Measurements from ENCODE around the gene UBE2D2. TPM values are rescaled to one million over a fixed set of nuclear protein-coding genes. Genes with fewer than 3 reads are reported as not detected.
"Not testable (repeated sequence)": the region's sequence is repeated elsewhere in the genome, so short reads cannot be mapped to it uniquely, and the experiment has no call there.

The UBE2D2 gene
- total and polyA plus RNA-seq, 4 experiments from 2014 or later, result 160 to 411 (median 255) TPM

GRCh38 chr5:139527090-139527470, 34.1 kb upstream of the UBE2D2 start:
- H3K9me3 ChIP-seq (ENCODE audit: control insufficient read depth in 1 of 2, low read length in 2 of 2); H3K36me3 Mint-ChIP-seq; H3K27me3 Mint-ChIP-seq; CTCF ChIA-PET (ENCODE audit: partially characterized antibody); H3K36me3 ChIP-seq (ENCODE audit: insufficient read depth, low read length); DNase-seq; POLR2A ChIA-PET (ENCODE audit: partially characterized antibody); H3K27ac ChIP-seq (ENCODE audit: low read depth, low read length); H3K4me3 ChIP-seq (ENCODE audit: low read length in 2 of 2); H3K27me3 ChIP-seq (ENCODE audit: insufficient read depth, low read length); intact Hi-C loops (cut with micrococcal nuclease); H3K4me1 ChIP-seq (ENCODE audit: insufficient read depth, low read length); H3K27ac Mint-ChIP-seq; H3K4me1 Mint-ChIP-seq; H3K4me3 Mint-ChIP-seq: not testable (repeated sequence)
- H3K9me3 Mint-ChIP-seq, result peaks cover 0 to 15% (median 9%) of the 10 kb centered on the region in 8 donors

- H3K36me3 Mint-ChIP-seq; H3K4me3 Mint-ChIP-seq; H3K27ac ChIP-seq (ENCODE audit: low read depth, low read length); H3K36me3 ChIP-seq (ENCODE audit: insufficient read depth, low read length); H3K27ac Mint-ChIP-seq; intact Hi-C loops (cut with micrococcal nuclease); POLR2A ChIA-PET (ENCODE audit: partially characterized antibody); H3K4me1 Mint-ChIP-seq; DNase-seq; H3K9me3 ChIP-seq (ENCODE audit: control insufficient read depth in 1 of 2, low read length in 2 of 2); H3K27me3 ChIP-seq (ENCODE audit: insufficient read depth, low read length); H3K4me3 ChIP-seq (ENCODE audit: low read length in 2 of 2); H3K4me1 ChIP-seq (ENCODE audit: insufficient read depth, low read length); CTCF ChIA-PET (ENCODE audit: partially characterized antibody); H3K27me3 Mint-ChIP-seq: not testable (repeated sequence)
- H3K9me3 Mint-ChIP-seq, result peaks cover 0 to 15% (median 9%) of the 10 kb centered on the region in 8 donors
These were observed 33.2 kb upstream of the UBE2D2 start for GRCh38 chr5:139527896-139528467.

- H3K4me1 Mint-ChIP-seq; H3K27ac Mint-ChIP-seq; H3K36me3 ChIP-seq (ENCODE audit: insufficient read depth, low read length); H3K36me3 Mint-ChIP-seq; intact Hi-C loops (cut with micrococcal nuclease); H3K27me3 Mint-ChIP-seq; CTCF ChIA-PET (ENCODE audit: partially characterized antibody); H3K27ac ChIP-seq (ENCODE audit: low read depth, low read length); H3K4me3 ChIP-seq (ENCODE audit: low read length in 2 of 2); H3K4me1 ChIP-seq (ENCODE audit: insufficient read depth, low read length); H3K4me3 Mint-ChIP-seq; H3K9me3 ChIP-seq (ENCODE audit: control insufficient read depth in 1 of 2, low read length in 2 of 2); H3K27me3 ChIP-seq (ENCODE audit: insufficient read depth, low read length); DNase-seq: not testable (repeated sequence)
- POLR2A ChIA-PET (ENCODE audit: partially characterized antibody), result interaction anchor here (1.0 kb wide), 1 partner anchor 187 kb away, joined by 4 read pairs; the partner anchor contains the start of gene PAIP2
- peaks cover 0 to 15% (median 9%) of the 10 kb centered on the region in 8 donors for H3K9me3 Mint-ChIP-seq
These were observed 32.4 kb upstream of the UBE2D2 start for GRCh38 chr5:139528695-139529094.

- H3K27ac ChIP-seq (ENCODE audit: low read depth, low read length); H3K4me1 Mint-ChIP-seq; H3K4me3 ChIP-seq (ENCODE audit: low read length in 2 of 2); H3K27ac Mint-ChIP-seq; H3K4me3 Mint-ChIP-seq; intact Hi-C loops (cut with micrococcal nuclease); H3K36me3 ChIP-seq (ENCODE audit: insufficient read depth, low read length); POLR2A ChIA-PET (ENCODE audit: partially characterized antibody); H3K36me3 Mint-ChIP-seq; H3K27me3 Mint-ChIP-seq; DNase-seq; H3K27me3 ChIP-seq (ENCODE audit: insufficient read depth, low read length); H3K4me1 ChIP-seq (ENCODE audit: insufficient read depth, low read length); H3K9me3 ChIP-seq (ENCODE audit: control insufficient read depth in 1 of 2, low read length in 2 of 2): not testable (repeated sequence)
- CTCF ChIA-PET (ENCODE audit: partially characterized antibody), result interaction anchor here (1.4 kb wide), 1 partner anchor 13 kb away, joined by 3 read pairs; no protein-coding TSS in a partner anchor
- H3K9me3 Mint-ChIP-seq, result peaks cover 0 to 15% (median 9%) of the 10 kb centered on the region in 8 donors
These were observed 31.1 kb upstream of the UBE2D2 start for GRCh38 chr5:139530079-139530478.

GRCh38 chr5:139531772-139532169, 29.4 kb upstream of the UBE2D2 start:
- H3K9me3 ChIP-seq (ENCODE audit: control insufficient read depth in 1 of 2, low read length in 2 of 2), result no peaks in the 10 kb centered on the region
- H3K27me3 Mint-ChIP-seq, result peaks cover 0 to 3% of the 10 kb centered on the region in 2 donors
- no peak for DNase-seq
- intact Hi-C loops (cut with micrococcal nuclease), result no loop called here
- ChIA-PET POLR2A (ENCODE audit: partially characterized antibody) (no interaction called here), CTCF (ENCODE audit: partially characterized antibody) (interaction anchor here (0.7 to 1.1 kb wide), 2 partner anchors 12 to 89 kb away, joined by 3 to 4 read pairs; no protein-coding TSS in a partner anchor)
- peaks cover 1 to 3% of the 10 kb centered on the region in 2 donors for H3K36me3 Mint-ChIP-seq
- H3K4me1 Mint-ChIP-seq, result no peaks in the 10 kb centered on the region
- no peak overlapping the region for H3K4me3 ChIP-seq (ENCODE audit: low read length in 2 of 2)
- no peak overlapping the region for H3K4me3 Mint-ChIP-seq
- peaks cover 0 to 15% (median 9%) of the 10 kb centered on the region in 8 donors for H3K9me3 Mint-ChIP-seq
- no peak overlapping the region for H3K27ac Mint-ChIP-seq
- no peaks in the 10 kb centered on the region for H3K4me1 ChIP-seq (ENCODE audit: insufficient read depth, low read length)
- H3K36me3 ChIP-seq (ENCODE audit: insufficient read depth, low read length), result no peaks in the 10 kb centered on the region
- H3K27ac ChIP-seq (ENCODE audit: low read depth, low read length), result no peak overlapping the region
- H3K27me3 ChIP-seq (ENCODE audit: insufficient read depth, low read length), result no peaks in the 10 kb centered on the region

GRCh38 chr5:139543423-139543991, 17.6 kb upstream of the UBE2D2 start:
- H3K36me3 Mint-ChIP-seq, result no peaks in the 10 kb centered on the region
- no peaks in the 10 kb centered on the region for H3K9me3 Mint-ChIP-seq
- Histone ChIP-seq H3K27me3 (ENCODE audit: insufficient read depth, low read length) (no peaks in the 10 kb centered on the region), H3K27ac (ENCODE audit: low read depth, low read length) (no peak overlapping the region), H3K9me3 (ENCODE audit: control insufficient read depth in 1 of 2, low read length in 2 of 2) (no peaks in the 10 kb centered on the region), H3K4me1 (ENCODE audit: insufficient read depth, low read length) (peaks cover 9% of the 10 kb centered on the region), H3K4me3 (ENCODE audit: low read length in 2 of 2) (no peak overlapping the region), H3K36me3 (ENCODE audit: insufficient read depth, low read length) (no peaks in the 10 kb centered on the region)
- intact Hi-C loops (cut with micrococcal nuclease), result loop anchor here (1.0 to 2.0 kb wide), 2 partner anchors 17 to 32 kb away; partner anchors contain the start of gene UBE2D2
- POLR2A ChIA-PET (ENCODE audit: partially characterized antibody), result interaction anchor here (1.2 kb wide), 2 partner anchors 17 to 22 kb away, joined by 5 read pairs; partner anchors contain the start of gene UBE2D2
- peak overlapping the region in 1 of 7 donors; percentile 70 for H3K27ac Mint-ChIP-seq
- CTCF ChIA-PET (ENCODE audit: partially characterized antibody), result interaction anchor here (0.8 to 1.8 kb wide), 9 partner anchors 12 to 823 kb away, joined by 3 to 6 read pairs (median 3); partner anchors contain the start of gene UBE2D2
- peak; percentile 22 to 44 (median 33) for DNase-seq
- peaks cover 0 to 7% (median 1%) of the 10 kb centered on the region in 4 donors for H3K4me1 Mint-ChIP-seq
- peaks cover 1 to 3% of the 10 kb centered on the region in 2 donors for H3K27me3 Mint-ChIP-seq
- peak overlapping the region; percentile 7 to 63 (median 33) for H3K4me3 Mint-ChIP-seq

- H3K9me3 Mint-ChIP-seq; H3K9me3 ChIP-seq (ENCODE audit: control insufficient read depth in 1 of 2, low read length in 2 of 2); H3K4me3 ChIP-seq (ENCODE audit: low read length in 2 of 2); H3K27ac ChIP-seq (ENCODE audit: low read depth, low read length); H3K27me3 ChIP-seq (ENCODE audit: insufficient read depth, low read length); DNase-seq; H3K4me3 Mint-ChIP-seq; H3K36me3 Mint-ChIP-seq; H3K27ac Mint-ChIP-seq; CTCF ChIA-PET (ENCODE audit: partially characterized antibody); intact Hi-C loops (cut with micrococcal nuclease); H3K4me1 ChIP-seq (ENCODE audit: insufficient read depth, low read length); H3K36me3 ChIP-seq (ENCODE audit: insufficient read depth, low read length); H3K27me3 Mint-ChIP-seq: not testable (repeated sequence)
- H3K4me1 Mint-ChIP-seq, result peaks cover 0 to 10% (median 1%) of the 10 kb centered on the region in 4 donors
- POLR2A ChIA-PET (ENCODE audit: partially characterized antibody), result interaction anchor here (0.9 kb wide), 1 partner anchor 14 kb away, joined by 3 read pairs; the partner anchor contains the start of gene UBE2D2
These were observed 14.5 kb upstream of the UBE2D2 start for GRCh38 chr5:139546593-139546992.

All from CD4-positive, alpha-beta memory T cell (primary cell).